Panc1 (cell line): ENCODE data around the gene MIOX.

Experiments used
- POLR2AphosphoS5 ChIP-seq: IDR thresholded peaks from 2 replicates; pipeline ENCODE4 v1.6.1; 2012; ENCODE audit warnings: mild to moderate bottlenecking, low read depth, low read length, moderate library complexity
- SIN3A ChIP-seq: IDR thresholded peaks from 2 replicates; pipeline ENCODE4 v1.6.1; 2012; ENCODE audit warnings: low read depth, mild to moderate bottlenecking, low read length, moderate library complexity, borderline replicate concordance; ENCODE audit not compliant: insufficient read depth
- TCF7L2 ChIP-seq: IDR thresholded peaks from 2 replicates; pipeline ENCODE4 v1.6.1; 2011; ENCODE audit warnings: mild to moderate bottlenecking, low read depth, low read length, inconsistent platforms
- TF ChIP-seq, protein P1 (sequence below): fragments of 450-650 bp; IDR thresholded peaks from 2 replicates; pipeline ENCODE4 v1.5.1; 2017; ENCODE audit warnings: mild to moderate bottlenecking
- TF ChIP-seq, protein P2 (sequence below), 2 experiments: IDR thresholded peaks; 2 replicates each; pipeline ENCODE4 v1.6.1; 2011 to 2012; ENCODE audit warnings: low read depth in 2 of 2, control low read depth in 1 of 2, low read length in 1 of 2, mild to moderate bottlenecking in 1 of 2, moderate library complexity in 1 of 2; ENCODE audit not compliant: insufficient read depth in 1 of 2

DNA sequence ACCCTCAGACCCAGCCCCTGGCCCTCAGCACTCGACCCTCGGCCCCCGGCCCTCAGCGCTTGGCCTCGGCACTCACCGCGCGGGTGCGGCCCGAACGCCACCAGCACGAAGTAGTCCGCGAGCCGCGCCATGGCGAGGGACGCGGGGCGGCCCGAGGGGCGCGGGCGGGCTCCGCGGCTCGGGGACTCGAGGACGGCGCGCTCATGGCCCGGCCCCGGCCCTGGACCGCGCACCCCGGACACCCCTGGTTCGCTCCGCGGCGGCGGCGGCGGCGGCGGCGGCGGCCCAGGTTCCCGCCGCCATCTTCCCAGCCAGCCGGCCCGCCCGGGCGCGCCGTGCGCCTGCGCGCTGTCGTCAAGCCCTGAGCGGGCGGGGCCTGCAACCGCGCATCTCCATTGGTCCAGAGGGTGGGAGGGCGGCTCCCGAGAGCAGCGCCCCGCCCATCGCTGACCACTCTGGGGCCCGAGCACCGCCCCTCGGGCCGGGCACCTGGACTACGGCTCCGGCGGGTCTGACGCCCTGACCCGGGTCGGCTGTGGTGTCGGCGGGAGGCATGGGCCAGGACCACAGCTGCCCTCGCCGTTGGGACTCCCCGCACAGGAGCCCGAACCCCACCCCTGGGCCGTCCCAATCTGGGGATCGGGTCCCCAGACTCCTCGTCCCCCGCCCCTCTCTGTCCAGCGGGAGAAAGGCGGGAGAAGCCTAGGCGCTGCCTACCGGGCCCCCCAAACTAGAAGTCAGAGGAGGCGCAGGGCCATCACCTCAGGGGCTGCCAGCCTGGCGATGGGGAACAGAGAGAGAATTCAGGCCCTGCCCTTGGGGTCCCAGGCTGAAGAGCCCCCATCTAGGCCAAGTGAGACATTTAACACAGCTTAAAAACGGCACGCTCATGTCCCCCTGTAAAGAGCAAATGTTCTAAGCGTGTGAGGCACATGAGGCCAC lies 11.7 kb upstream of the MIOX start, which contains the start of gene SBF1:
- TF ChIP-seq POLR2AphosphoS5 (peak; percentile 54; the same call in 1 of the 2 replicates), TCF7L2 (no peak), SIN3A (no peak)
- TF ChIP-seq, protein P1, sequence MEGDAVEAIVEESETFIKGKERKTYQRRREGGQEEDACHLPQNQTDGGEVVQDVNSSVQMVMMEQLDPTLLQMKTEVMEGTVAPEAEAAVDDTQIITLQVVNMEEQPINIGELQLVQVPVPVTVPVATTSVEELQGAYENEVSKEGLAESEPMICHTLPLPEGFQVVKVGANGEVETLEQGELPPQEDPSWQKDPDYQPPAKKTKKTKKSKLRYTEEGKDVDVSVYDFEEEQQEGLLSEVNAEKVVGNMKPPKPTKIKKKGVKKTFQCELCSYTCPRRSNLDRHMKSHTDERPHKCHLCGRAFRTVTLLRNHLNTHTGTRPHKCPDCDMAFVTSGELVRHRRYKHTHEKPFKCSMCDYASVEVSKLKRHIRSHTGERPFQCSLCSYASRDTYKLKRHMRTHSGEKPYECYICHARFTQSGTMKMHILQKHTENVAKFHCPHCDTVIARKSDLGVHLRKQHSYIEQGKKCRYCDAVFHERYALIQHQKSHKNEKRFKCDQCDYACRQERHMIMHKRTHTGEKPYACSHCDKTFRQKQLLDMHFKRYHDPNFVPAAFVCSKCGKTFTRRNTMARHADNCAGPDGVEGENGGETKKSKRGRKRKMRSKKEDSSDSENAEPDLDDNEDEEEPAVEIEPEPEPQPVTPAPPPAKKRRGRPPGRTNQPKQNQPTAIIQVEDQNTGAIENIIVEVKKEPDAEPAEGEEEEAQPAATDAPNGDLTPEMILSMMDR: no peak
- TF ChIP-seq, protein P2, sequence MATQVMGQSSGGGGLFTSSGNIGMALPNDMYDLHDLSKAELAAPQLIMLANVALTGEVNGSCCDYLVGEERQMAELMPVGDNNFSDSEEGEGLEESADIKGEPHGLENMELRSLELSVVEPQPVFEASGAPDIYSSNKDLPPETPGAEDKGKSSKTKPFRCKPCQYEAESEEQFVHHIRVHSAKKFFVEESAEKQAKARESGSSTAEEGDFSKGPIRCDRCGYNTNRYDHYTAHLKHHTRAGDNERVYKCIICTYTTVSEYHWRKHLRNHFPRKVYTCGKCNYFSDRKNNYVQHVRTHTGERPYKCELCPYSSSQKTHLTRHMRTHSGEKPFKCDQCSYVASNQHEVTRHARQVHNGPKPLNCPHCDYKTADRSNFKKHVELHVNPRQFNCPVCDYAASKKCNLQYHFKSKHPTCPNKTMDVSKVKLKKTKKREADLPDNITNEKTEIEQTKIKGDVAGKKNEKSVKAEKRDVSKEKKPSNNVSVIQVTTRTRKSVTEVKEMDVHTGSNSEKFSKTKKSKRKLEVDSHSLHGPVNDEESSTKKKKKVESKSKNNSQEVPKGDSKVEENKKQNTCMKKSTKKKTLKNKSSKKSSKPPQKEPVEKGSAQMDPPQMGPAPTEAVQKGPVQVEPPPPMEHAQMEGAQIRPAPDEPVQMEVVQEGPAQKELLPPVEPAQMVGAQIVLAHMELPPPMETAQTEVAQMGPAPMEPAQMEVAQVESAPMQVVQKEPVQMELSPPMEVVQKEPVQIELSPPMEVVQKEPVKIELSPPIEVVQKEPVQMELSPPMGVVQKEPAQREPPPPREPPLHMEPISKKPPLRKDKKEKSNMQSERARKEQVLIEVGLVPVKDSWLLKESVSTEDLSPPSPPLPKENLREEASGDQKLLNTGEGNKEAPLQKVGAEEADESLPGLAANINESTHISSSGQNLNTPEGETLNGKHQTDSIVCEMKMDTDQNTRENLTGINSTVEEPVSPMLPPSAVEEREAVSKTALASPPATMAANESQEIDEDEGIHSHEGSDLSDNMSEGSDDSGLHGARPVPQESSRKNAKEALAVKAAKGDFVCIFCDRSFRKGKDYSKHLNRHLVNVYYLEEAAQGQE (IDR thresholded peaks at IDR 0.05; ENCODE audit: insufficient read depth in 1 of 2, low read depth in 2 of 2, low read length in 1 of 2): no peak
